SK-N-SH (cell line): ENCODE results near the gene CSNK2A2. TPM values are rescaled to one million over a fixed set of nuclear protein-coding genes. Genes with fewer than 3 reads are reported as not detected.
A peak's percentile ranks its signal among the peaks of the same experiment; 100 is the strongest.

Experiments
- CTCF ChIA-PET: fragments of 300-600, 350-600 bp; formaldehyde crosslinking; extraction: SDS; loops from one replicate; lab custom pipeline; 2021; lab: Yijun Ruan, JAX
- POLR2A ChIA-PET: fragments of 350-600 bp; sonication (Branson Sonifier 250); formaldehyde crosslinking; extraction: SDS; loops from one replicate; lab custom pipeline; 2020; ENCODE audit warnings: antibody characterized with exemption, inconsistent platforms; lab: Yijun Ruan, JAX
- DNase-seq: peaks from one replicate; pipeline ENCODE4 v3.0.0; 2012
- H2AFZ ChIP-seq: fragments of 200-600 bp; sonication (generic); 2 replicates; pipeline ENCODE4 v1.8.1; 2016; ENCODE audit warnings: antibody characterized with exemption, mild to moderate bottlenecking, low read depth
- H3F3A ChIP-seq: fragments of 200-600 bp; sonication (generic); replicated peaks from 2 replicates; pipeline ENCODE3; 2016; ENCODE audit warnings: antibody characterized with exemption, mild to moderate bottlenecking; ENCODE audit not compliant: insufficient read depth
- H3K27ac ChIP-seq, 2 experiments: fragments of 200-500 bp in 1 of 2; fragments of 200-600 bp in 1 of 2; sonication (Bioruptor generic) in 1 of 2; sonication (generic), shearing (Covaris generic) in 1 of 2; 2 replicates each; pipeline versions ENCODE4 v1.5.1 to v1.6.1; 2014 to 2016; ENCODE audit warnings: low read depth in 2 of 2, inconsistent platforms in 1 of 2, low read length in 1 of 2, mild to moderate bottlenecking in 1 of 2, mixed read lengths in 1 of 2
- H3K27me3 ChIP-seq: fragments of 200-600 bp; sonication (generic), shearing (Covaris generic); 2 replicates; pipeline ENCODE4 v1.6.1; 2016; ENCODE audit warnings: mixed run types; ENCODE audit not compliant: insufficient read depth
- H3K36me3 ChIP-seq, 2 experiments: fragments of 200-500 bp in 1 of 2; fragments of 200-600 bp in 1 of 2; sonication (Bioruptor generic) in 1 of 2; sonication (generic) in 1 of 2; replicated peaks in 1 of 2; 2 replicates each; pipeline versions ENCODE3 to v1.5.1; 2014 to 2016; ENCODE audit warnings: low read length in 1 of 2, mild to moderate bottlenecking in 1 of 2; ENCODE audit not compliant: insufficient read depth in 2 of 2, control insufficient read depth in 1 of 2
- H3K4me1 ChIP-seq, 2 experiments: fragments of 200-500 bp in 1 of 2; fragments of 200-600 bp in 1 of 2; sonication (Bioruptor generic) in 1 of 2; sonication (generic), shearing (Covaris generic) in 1 of 2; 2 replicates each; pipeline versions ENCODE4 v1.5.1 to v1.6.1; 2014 to 2016; ENCODE audit warnings: low read depth in 1 of 2, low read length in 1 of 2, mixed run types in 1 of 2; ENCODE audit not compliant: insufficient read depth in 2 of 2, control insufficient read depth in 1 of 2
- H3K4me2 ChIP-seq: fragments of 200-600 bp; sonication (generic), shearing (Covaris generic); 2 replicates; pipeline ENCODE4 v1.6.1; 2017; ENCODE audit warnings: mixed run types
- H3K4me3 ChIP-seq, 2 experiments: fragments of 200-500 bp in 1 of 2; fragments of 200-600 bp in 1 of 2; sonication (Bioruptor generic) in 1 of 2; sonication (generic), shearing (Covaris generic) in 1 of 2; 2 replicates each; pipeline versions ENCODE4 v1.5.1 to v1.8.1; 2014 to 2016; ENCODE audit warnings: low read depth in 2 of 2, inconsistent platforms in 1 of 2, low read length in 1 of 2, mild to moderate bottlenecking in 1 of 2, mixed read lengths in 1 of 2, moderate library complexity in 1 of 2
- H3K79me2 ChIP-seq: fragments of 200-600 bp; sonication (generic); 2 replicates; pipeline ENCODE4 v1.8.1; 2017; ENCODE audit warnings: mild to moderate bottlenecking; ENCODE audit not compliant: insufficient read depth
- H3K9ac ChIP-seq: fragments of 200-600 bp; sonication (generic); 2 replicates; pipeline ENCODE4 v1.6.1; 2017; ENCODE audit warnings: mixed run types
- H3K9me2 ChIP-seq: fragments of 200-600 bp; sonication (generic); 2 replicates; pipeline ENCODE4 v1.6.1; 2017; ENCODE audit warnings: mixed run types
- H3K9me3 ChIP-seq: fragments of 200-600 bp; sonication (generic); 2 replicates; pipeline ENCODE4 v1.6.1; 2017; ENCODE audit warnings: mixed run types, mild to moderate bottlenecking, moderate library complexity
- H4K20me1 ChIP-seq: fragments of 200-600 bp; sonication (generic); 2 replicates; pipeline ENCODE4 v1.6.1; 2017; ENCODE audit warnings: mild to moderate bottlenecking, mixed run types; ENCODE audit not compliant: insufficient read depth
- CHD2 ChIP-seq: fragments of 150-350 bp; IDR thresholded peaks from 2 replicates; pipeline ENCODE4 v1.6.1; 2018; ENCODE audit warnings: low read length; ENCODE audit not compliant: partially characterized antibody
- ELF1 ChIP-seq: IDR thresholded peaks from 2 replicates; pipeline ENCODE4 v1.4.0; 2012
- EP300 ChIP-seq, 2 experiments: IDR thresholded peaks; 2 replicates each; pipeline versions ENCODE4 v1.4.0 to v1.6.1; 2012; ENCODE audit warnings: borderline replicate concordance in 1 of 2, low read depth in 1 of 2, low read length in 1 of 2
- FOSL2 ChIP-seq: IDR thresholded peaks from 2 replicates; pipeline ENCODE4 v1.4.0; 2012; ENCODE audit warnings: low read depth, mild to moderate bottlenecking, moderate library complexity, borderline replicate concordance
- FOXM1 ChIP-seq: IDR thresholded peaks from 2 replicates; pipeline ENCODE4 v1.4.0; 2012; ENCODE audit warnings: low read depth, mild to moderate bottlenecking
- GABPA ChIP-seq: IDR thresholded peaks from 2 replicates; pipeline ENCODE4 v1.4.0; 2012; ENCODE audit warnings: low read depth, mild to moderate bottlenecking
- GATA2 ChIP-seq: sonication (generic); formaldehyde crosslinking; IDR thresholded peaks from 2 replicates; pipeline ENCODE4 v1.5.0; 2020; ENCODE audit warnings: mild to moderate bottlenecking, missing genetic modification reagents
- MEF2A ChIP-seq: IDR thresholded peaks from 2 replicates; pipeline ENCODE4 v1.4.0; 2012; ENCODE audit warnings: low read depth, borderline replicate concordance
- NFIC ChIP-seq: IDR thresholded peaks from 2 replicates; pipeline ENCODE4 v1.4.0; 2012; ENCODE audit warnings: borderline replicate concordance
- NRF1 ChIP-seq: IDR thresholded peaks from 2 replicates; pipeline ENCODE4 v1.6.1; 2012; ENCODE audit warnings: low read depth, mild to moderate bottlenecking, low read length
- RCOR1 ChIP-seq: fragments of 150-350 bp; IDR thresholded peaks from 2 replicates; pipeline ENCODE4 v1.6.1; 2017; ENCODE audit warnings: antibody characterized with exemption, low read length
- RFX5 ChIP-seq: IDR thresholded peaks from 2 replicates; pipeline ENCODE4 v1.6.1; 2012; ENCODE audit warnings: mild to moderate bottlenecking, improper control_type of control experiment, low read length
- SIN3A ChIP-seq: IDR thresholded peaks from 2 replicates; pipeline ENCODE4 v1.6.1; 2012; ENCODE audit warnings: low read depth, mild to moderate bottlenecking, low read length, moderate library complexity, borderline replicate concordance
- TAF1 ChIP-seq: IDR thresholded peaks from 2 replicates; pipeline ENCODE4 v1.6.1; 2012; ENCODE audit warnings: low read depth, mild to moderate bottlenecking, low read length, moderate library complexity, borderline replicate concordance
- TEAD4 ChIP-seq: IDR thresholded peaks from 2 replicates; pipeline ENCODE4 v1.4.0; 2012; ENCODE audit warnings: mild to moderate bottlenecking, borderline replicate concordance; ENCODE audit not compliant: insufficient read depth
- USF1 ChIP-seq: IDR thresholded peaks from 2 replicates; pipeline ENCODE4 v1.4.0; 2012; ENCODE audit warnings: low read depth, borderline replicate concordance
- YY1 ChIP-seq: IDR thresholded peaks from 2 replicates; pipeline ENCODE4 v1.4.0; 2012; ENCODE audit warnings: low read depth, mild to moderate bottlenecking
- WGBS: methylation state at CpG from one replicate; pipeline ENCODE4 v1.1.6; 2017; ENCODE audit warnings: low lambda C conversion rate; 5-methylcytosine and 5-hydroxymethylcytosine counted together
- polyA plus RNA-seq, 3 experiments: library from polyadenylated mRNA; depleted of rRNA; stranded (reverse); fragments of >200 nt; gene quantifications; 2 replicates each; pipeline ENCODE4 v1.2.3, GENCODE V29; 2012
- TF ChIP-seq, protein P1 (sequence below): IDR thresholded peaks from 2 replicates; pipeline ENCODE4 v1.6.1; 2012; ENCODE audit warnings: mild to moderate bottlenecking, low read depth, low read length, moderate library complexity
- TF ChIP-seq, protein P2 (sequence below): IDR thresholded peaks from 2 replicates; pipeline ENCODE4 v1.4.0; 2012; ENCODE audit warnings: low read depth, borderline replicate concordance

CSNK2A2 gene
- polyA plus RNA-seq, 1 of the 3 experiments (the other 2 are of a cell fraction) = 25.8 TPM

DNA sequence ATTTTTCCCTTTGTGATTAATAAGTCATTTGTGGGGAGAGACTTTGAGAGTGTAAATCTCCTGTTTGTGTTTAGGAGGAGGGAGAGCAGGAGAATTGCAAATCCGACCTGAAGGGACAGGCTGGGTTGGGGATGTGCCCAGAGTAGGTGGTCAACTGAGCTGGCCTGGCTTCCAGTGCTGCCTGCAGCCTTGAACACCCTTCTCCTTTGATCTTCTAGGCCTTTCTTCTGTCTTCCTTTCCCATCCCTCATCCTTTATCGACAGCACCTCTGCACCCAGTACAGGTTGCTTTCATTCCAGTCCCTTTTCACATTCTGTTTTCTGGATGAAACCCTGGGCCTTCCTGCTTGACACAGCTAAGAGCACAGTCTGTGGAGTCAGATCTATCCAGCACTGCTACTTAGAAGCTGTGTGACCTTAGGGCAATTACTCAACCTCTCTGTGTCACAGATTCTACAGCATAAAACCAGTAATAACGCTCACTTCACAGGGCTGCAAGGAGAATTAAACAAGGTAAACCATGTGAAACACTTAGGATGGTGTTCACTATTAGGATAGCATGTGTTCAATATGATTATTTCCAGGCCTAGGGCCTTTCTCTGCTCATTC is 1.0 kb upstream of the CSNK2A2 start:
- H3K27me3 ChIP-seq = peaks cover 5% of the 10 kb centered on the region; the same call in 1 of the 2 replicates
- peaks cover 16% of the 10 kb centered on the region for H4K20me1 ChIP-seq
- H2AFZ ChIP-seq = peak overlapping the region; percentile 89; the same call in 1 of the 2 replicates
- peaks cover 36% of the 10 kb centered on the region for H3K79me2 ChIP-seq
- POLR2A ChIA-PET = no interaction called here
- H3K4me1 ChIP-seq = peaks cover 6 to 15% of the 10 kb centered on the region in 2 experiments; a peak in 3 of 4 replicates
- H3K27ac ChIP-seq = no peak overlapping the region
- TF ChIP-seq USF1 = no peak
- TF ChIP-seq, all 33 proteins: peak for 0
- Histone ChIP-seq H3K9ac (no peak overlapping the region), H3K9me2 (no peaks in the 10 kb centered on the region), H3F3A (no peaks in the 10 kb centered on the region), H3K36me3 (peaks cover 23 to 25% of the 10 kb centered on the region in 2 experiments), H3K4me3 (no peak overlapping the region), H3K4me2 (no peak overlapping the region), H3K9me3 (no peaks in the 10 kb centered on the region)
- 92% methylated on average over 3 of the region's 3 CpGs for WGBS
- CTCF ChIA-PET = interaction anchor here (0.6 to 1.5 kb wide), 6 partner anchors 8 to 155 kb away, joined by 3 to 6 read pairs (median 3); no protein-coding TSS in a partner anchor
- DNase-seq = no peak

DNA sequence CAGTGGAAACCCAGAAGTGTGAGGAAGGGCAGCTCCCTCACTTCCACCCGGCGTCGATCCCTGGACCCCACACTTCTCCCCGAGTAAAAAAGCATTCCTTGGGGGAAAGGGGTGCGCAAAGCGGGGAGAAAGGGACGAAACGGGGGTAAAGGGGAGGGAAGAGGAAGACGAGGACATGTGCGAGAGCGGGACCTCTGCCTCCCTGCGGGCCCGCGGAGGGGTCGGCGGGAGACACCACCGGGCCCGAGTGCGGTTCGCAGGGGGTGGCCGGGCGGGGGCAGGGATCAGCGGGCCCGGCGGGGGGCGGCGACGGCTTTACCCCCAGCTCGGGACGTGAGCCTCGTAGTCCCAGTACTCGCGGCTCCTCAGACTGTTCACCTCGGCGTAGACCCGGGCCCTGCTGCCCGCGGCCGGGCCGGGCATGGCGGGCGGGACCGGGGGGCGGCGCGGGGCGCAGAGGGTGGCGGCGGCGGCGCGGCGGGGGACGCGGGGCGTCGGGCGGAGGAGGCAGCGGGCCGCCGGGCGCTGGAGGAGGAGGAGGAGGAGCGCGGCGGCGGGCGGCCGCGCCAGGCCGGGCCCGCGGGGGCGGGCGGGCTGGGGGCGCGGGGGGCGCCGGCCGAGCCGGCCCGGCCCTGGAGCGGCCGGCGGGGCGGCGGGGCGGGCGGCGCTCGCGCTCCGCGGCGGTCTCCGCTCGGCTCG is 443 bp downstream of the CSNK2A2 start:
- 1% methylated on average over 27 of the region's 97 CpGs for WGBS
- peak overlapping the region; percentile 77 for H3K9ac ChIP-seq
- no peak overlapping the region for H2AFZ ChIP-seq
- TF ChIP-seq TEAD4 (no peak), RCOR1 (no peak), FOSL2 (no peak), GABPA (no peak), GATA2 (CRISPR knock-in tag) (no peak), TAF1 (no peak), CHD2 (no peak), SIN3A (no peak), MEF2A (no peak), NRF1 (no peak), FOXM1 (no peak), RFX5 (no peak), NFIC (no peak), YY1 (no peak), ELF1 (no peak), EP300 (IDR thresholded peaks at IDR 0.05; ENCODE audit: borderline replicate concordance in 1 of 2, low read depth in 1 of 2, low read length in 1 of 2) (no peak)
- TF ChIP-seq, protein P1, sequence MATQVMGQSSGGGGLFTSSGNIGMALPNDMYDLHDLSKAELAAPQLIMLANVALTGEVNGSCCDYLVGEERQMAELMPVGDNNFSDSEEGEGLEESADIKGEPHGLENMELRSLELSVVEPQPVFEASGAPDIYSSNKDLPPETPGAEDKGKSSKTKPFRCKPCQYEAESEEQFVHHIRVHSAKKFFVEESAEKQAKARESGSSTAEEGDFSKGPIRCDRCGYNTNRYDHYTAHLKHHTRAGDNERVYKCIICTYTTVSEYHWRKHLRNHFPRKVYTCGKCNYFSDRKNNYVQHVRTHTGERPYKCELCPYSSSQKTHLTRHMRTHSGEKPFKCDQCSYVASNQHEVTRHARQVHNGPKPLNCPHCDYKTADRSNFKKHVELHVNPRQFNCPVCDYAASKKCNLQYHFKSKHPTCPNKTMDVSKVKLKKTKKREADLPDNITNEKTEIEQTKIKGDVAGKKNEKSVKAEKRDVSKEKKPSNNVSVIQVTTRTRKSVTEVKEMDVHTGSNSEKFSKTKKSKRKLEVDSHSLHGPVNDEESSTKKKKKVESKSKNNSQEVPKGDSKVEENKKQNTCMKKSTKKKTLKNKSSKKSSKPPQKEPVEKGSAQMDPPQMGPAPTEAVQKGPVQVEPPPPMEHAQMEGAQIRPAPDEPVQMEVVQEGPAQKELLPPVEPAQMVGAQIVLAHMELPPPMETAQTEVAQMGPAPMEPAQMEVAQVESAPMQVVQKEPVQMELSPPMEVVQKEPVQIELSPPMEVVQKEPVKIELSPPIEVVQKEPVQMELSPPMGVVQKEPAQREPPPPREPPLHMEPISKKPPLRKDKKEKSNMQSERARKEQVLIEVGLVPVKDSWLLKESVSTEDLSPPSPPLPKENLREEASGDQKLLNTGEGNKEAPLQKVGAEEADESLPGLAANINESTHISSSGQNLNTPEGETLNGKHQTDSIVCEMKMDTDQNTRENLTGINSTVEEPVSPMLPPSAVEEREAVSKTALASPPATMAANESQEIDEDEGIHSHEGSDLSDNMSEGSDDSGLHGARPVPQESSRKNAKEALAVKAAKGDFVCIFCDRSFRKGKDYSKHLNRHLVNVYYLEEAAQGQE = no peak
- TF ChIP-seq, protein P2, sequence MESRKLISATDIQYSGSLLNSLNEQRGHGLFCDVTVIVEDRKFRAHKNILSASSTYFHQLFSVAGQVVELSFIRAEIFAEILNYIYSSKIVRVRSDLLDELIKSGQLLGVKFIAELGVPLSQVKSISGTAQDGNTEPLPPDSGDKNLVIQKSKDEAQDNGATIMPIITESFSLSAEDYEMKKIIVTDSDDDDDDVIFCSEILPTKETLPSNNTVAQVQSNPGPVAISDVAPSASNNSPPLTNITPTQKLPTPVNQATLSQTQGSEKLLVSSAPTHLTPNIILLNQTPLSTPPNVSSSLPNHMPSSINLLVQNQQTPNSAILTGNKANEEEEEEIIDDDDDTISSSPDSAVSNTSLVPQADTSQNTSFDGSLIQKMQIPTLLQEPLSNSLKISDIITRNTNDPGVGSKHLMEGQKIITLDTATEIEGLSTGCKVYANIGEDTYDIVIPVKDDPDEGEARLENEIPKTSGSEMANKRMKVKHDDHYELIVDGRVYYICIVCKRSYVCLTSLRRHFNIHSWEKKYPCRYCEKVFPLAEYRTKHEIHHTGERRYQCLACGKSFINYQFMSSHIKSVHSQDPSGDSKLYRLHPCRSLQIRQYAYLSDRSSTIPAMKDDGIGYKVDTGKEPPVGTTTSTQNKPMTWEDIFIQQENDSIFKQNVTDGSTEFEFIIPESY = no peak

More for the DNA sequence above, 443 bp downstream of the CSNK2A2 start:
- no peak overlapping the region; a peak in 1 of 4 replicates for H3K27ac ChIP-seq
- H3K79me2 ChIP-seq = peaks cover 48% of the 10 kb centered on the region
- peak; percentile 74 for DNase-seq
- H3F3A ChIP-seq = no peaks in the 10 kb centered on the region
- peak overlapping the region; percentile 68 to 73 for H3K4me3 ChIP-seq
- H4K20me1 ChIP-seq = peaks cover 16% of the 10 kb centered on the region
- peaks cover 6 to 15% of the 10 kb centered on the region in 2 experiments; a peak in 3 of 4 replicates for H3K4me1 ChIP-seq
- no peaks in the 10 kb centered on the region; the same call in 1 of the 2 replicates for H3K27me3 ChIP-seq
- H3K9me2 ChIP-seq = no peaks in the 10 kb centered on the region
- peaks cover 36 to 39% of the 10 kb centered on the region in 2 experiments for H3K36me3 ChIP-seq
- no peaks in the 10 kb centered on the region for H3K9me3 ChIP-seq
- CTCF ChIA-PET = interaction anchor here (0.9 to 1.5 kb wide), 5 partner anchors 9 to 197 kb away, joined by 3 to 4 read pairs (median 3); partner anchors contain the start of genes USB1 and ZNF319
- POLR2A ChIA-PET = no interaction called here
- H3K4me2 ChIP-seq = peak overlapping the region; percentile 83
